ENCODE measurements around the gene CDC25B. TPM values are rescaled to one million over a fixed set of nuclear protein-coding genes. Genes with fewer than 3 reads are reported as not detected.

Gene CDC25B
- total RNA-seq, 1 experiment from 2014 or later, result 69.6 TPM

GRCh38 chr20:3820048-3820900, 24.2 kb downstream of the CDC25B start, which contains the start of gene AP5S1:
TSS of gene AP5S1 (plus strand) at chr20:3820547. CDS start at chr20:3822118, 1,571 bp downstream.
- TF ChIP-seq CTCF (IDR thresholded peaks at IDR 0.05; ENCODE audit: unreplicated experiment), result peak; percentile 77
- intact Hi-C loops (cut with micrococcal nuclease; ENCODE audit: unreplicated experiment), result loop anchor here (2.0 kb wide), 1 partner anchor 33 kb away; the partner anchor contains the start of gene CENPB
- Mint-ChIP-seq H3K36me3 (ENCODE audit: insufficient read depth, unreplicated experiment) (peaks cover 26% of the 10 kb centered on the region), H3K27ac (ENCODE audit: unreplicated experiment) (peak within 1 kb of the TSS; percentile 92), H3K27me3 (ENCODE audit: unreplicated experiment) (no peaks in the 10 kb centered on the region), H3K9me3 (ENCODE audit: low read depth, unreplicated experiment) (no peaks in the 10 kb centered on the region), H3K4me3 (ENCODE audit: low read depth, unreplicated experiment) (peak within 1 kb of the TSS; percentile 81), H3K4me1 (ENCODE audit: low read depth, unreplicated experiment) (peaks cover 14% of the 10 kb centered on the region)
- no TSS peak for BruUV-seq (replicated peaks)
- CTCF ChIA-PET, result interaction anchor here (0.6 to 4.0 kb wide), 4 partner anchors 34 to 53 kb away, joined by 3 to 25 read pairs (median 4); partner anchors contain the start of genes ADISSP, CENPB and SPEF1
- peak; percentile 90 for DNase-seq

DNA sequence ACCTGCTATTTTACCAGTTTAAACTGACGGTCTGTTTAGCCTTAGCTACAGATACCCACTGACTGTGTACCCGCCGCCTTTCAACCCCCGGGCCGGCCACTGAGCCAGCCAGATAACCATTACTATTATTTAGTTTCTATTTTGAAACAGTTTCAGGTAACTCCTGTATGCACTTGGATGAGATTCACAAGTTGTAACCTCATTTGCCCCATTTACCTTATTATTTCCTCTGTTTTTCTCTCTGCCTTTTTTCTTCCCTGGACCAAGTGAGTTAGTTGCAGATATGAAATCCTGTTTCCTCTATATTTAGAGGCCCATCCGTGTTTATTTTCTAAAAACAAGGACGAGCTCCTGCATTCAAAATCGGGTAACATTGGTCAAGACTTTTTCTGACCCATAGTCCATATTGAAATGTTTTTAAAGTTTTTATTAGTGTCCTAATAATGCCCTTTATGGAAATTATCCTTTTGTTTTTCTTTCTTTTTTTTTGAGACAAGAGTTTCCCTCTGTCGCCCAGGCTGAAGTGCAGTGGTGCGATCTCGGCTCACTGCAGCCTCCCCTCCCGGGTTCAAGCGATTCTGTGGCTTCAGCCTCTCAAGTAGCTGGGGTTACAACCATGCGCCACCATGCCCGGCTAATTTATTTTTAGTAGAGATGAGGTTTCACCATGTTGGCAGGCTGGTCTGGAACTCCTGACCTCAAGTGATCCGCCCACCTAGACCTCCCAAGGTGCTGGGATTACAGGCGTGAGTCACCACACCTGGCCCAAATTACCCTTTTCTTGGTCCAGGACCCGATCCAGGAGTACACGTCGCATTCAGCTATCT, 25.0 kb downstream of the CDC25B start:
- Mint-ChIP-seq H3K9me3 (ENCODE audit: low read depth, unreplicated experiment) (no peaks in the 10 kb centered on the region), H3K27ac (ENCODE audit: unreplicated experiment) (peak overlapping the region; percentile 92), H3K4me1 (ENCODE audit: low read depth, unreplicated experiment) (peaks cover 14% of the 10 kb centered on the region), H3K36me3 (ENCODE audit: insufficient read depth, unreplicated experiment) (peaks cover 26% of the 10 kb centered on the region), H3K27me3 (ENCODE audit: unreplicated experiment) (no peaks in the 10 kb centered on the region), H3K4me3 (ENCODE audit: low read depth, unreplicated experiment) (peak overlapping the region; percentile 81)
- intact Hi-C loops (cut with micrococcal nuclease; ENCODE audit: unreplicated experiment), result loop anchor here (2.0 kb wide), 1 partner anchor 34 kb away; the partner anchor contains the start of gene CENPB
- no peak for DNase-seq
- CTCF ChIA-PET, result interaction anchor here (0.6 to 4.0 kb wide), 4 partner anchors 34 to 145 kb away, joined by 3 to 25 read pairs (median 4); partner anchors contain the start of genes ADISSP, CENPB and SPEF1
- BruUV-seq (replicated peaks), result TSS peak; percentile 74
- TF ChIP-seq CTCF (IDR thresholded peaks at IDR 0.05; ENCODE audit: unreplicated experiment), result no peak

DNA sequence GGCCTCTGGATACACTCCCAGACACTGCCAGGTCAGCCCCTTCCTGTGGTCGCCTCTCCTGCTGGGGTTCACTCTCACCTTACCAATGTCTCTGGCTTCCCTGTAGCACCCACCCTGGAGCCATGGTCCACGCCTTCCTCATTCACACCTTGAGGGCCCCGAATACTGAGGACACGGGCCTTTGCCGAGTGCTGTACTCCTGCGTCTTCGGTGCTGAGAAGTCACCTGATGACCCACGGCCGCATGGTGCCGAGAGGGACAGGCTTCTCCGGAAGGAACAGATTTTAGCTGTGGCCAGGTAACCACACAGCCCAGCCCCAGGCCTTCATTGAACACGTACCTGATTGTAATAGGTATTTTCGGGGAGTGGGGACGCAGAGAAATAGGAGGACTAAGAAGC, 25.9 kb downstream of the CDC25B start:
- Mint-ChIP-seq H3K27me3 (ENCODE audit: unreplicated experiment) (no peaks in the 10 kb centered on the region), H3K4me3 (ENCODE audit: low read depth, unreplicated experiment) (peak overlapping the region; percentile 81), H3K36me3 (ENCODE audit: insufficient read depth, unreplicated experiment) (peaks cover 26% of the 10 kb centered on the region), H3K9me3 (ENCODE audit: low read depth, unreplicated experiment) (no peaks in the 10 kb centered on the region), H3K27ac (ENCODE audit: unreplicated experiment) (peak overlapping the region; percentile 61), H3K4me1 (ENCODE audit: low read depth, unreplicated experiment) (peaks cover 14% of the 10 kb centered on the region)
- no peak for TF ChIP-seq CTCF (IDR thresholded peaks at IDR 0.05; ENCODE audit: unreplicated experiment)
- intact Hi-C loops (cut with micrococcal nuclease; ENCODE audit: unreplicated experiment), result loop anchor here (2.0 kb wide), 1 partner anchor 35 kb away; the partner anchor contains the start of gene CENPB
- CTCF ChIA-PET, result no interaction called here
- DNase-seq, result no peak
- no TSS peak for BruUV-seq (replicated peaks)

GRCh38 chr20:3823881-3824280, 27.8 kb downstream of the CDC25B start:
- no peak for TF ChIP-seq CTCF (IDR thresholded peaks at IDR 0.05; ENCODE audit: unreplicated experiment)
- intact Hi-C loops (cut with micrococcal nuclease; ENCODE audit: unreplicated experiment), result no loop called here
- CTCF ChIA-PET, result no interaction called here
- H3K4me1 Mint-ChIP-seq (ENCODE audit: low read depth, unreplicated experiment), result peaks cover 12% of the 10 kb centered on the region
- DNase-seq, result no peak
- H3K27ac Mint-ChIP-seq (ENCODE audit: unreplicated experiment), result no peak overlapping the region
- no peaks in the 10 kb centered on the region for H3K9me3 Mint-ChIP-seq (ENCODE audit: low read depth, unreplicated experiment)
- no peaks in the 10 kb centered on the region for H3K27me3 Mint-ChIP-seq (ENCODE audit: unreplicated experiment)
- H3K4me3 Mint-ChIP-seq (ENCODE audit: low read depth, unreplicated experiment), result no peak overlapping the region
- H3K36me3 Mint-ChIP-seq (ENCODE audit: insufficient read depth, unreplicated experiment), result peaks cover 25% of the 10 kb centered on the region
- BruUV-seq (replicated peaks), result no TSS peak
